Limb (tissue), 2 donors: Measurements from ENCODE around the gene SLC5A2.
A peak's percentile ranks its signal among the peaks of the same experiment; 100 is the strongest.
"Not testable (repeated sequence)": the region's sequence is repeated elsewhere in the genome, so short reads cannot be mapped to it uniquely, and the experiment has no call there.

Experiments used
- DNase-seq, 2 donors: peaks; one replicate each; pipeline ENCODE4 v3.0.0-alpha.2; 2016; ENCODE audit errors: extremely low spot score in 2 of 2

Gene SLC5A2

DNA sequence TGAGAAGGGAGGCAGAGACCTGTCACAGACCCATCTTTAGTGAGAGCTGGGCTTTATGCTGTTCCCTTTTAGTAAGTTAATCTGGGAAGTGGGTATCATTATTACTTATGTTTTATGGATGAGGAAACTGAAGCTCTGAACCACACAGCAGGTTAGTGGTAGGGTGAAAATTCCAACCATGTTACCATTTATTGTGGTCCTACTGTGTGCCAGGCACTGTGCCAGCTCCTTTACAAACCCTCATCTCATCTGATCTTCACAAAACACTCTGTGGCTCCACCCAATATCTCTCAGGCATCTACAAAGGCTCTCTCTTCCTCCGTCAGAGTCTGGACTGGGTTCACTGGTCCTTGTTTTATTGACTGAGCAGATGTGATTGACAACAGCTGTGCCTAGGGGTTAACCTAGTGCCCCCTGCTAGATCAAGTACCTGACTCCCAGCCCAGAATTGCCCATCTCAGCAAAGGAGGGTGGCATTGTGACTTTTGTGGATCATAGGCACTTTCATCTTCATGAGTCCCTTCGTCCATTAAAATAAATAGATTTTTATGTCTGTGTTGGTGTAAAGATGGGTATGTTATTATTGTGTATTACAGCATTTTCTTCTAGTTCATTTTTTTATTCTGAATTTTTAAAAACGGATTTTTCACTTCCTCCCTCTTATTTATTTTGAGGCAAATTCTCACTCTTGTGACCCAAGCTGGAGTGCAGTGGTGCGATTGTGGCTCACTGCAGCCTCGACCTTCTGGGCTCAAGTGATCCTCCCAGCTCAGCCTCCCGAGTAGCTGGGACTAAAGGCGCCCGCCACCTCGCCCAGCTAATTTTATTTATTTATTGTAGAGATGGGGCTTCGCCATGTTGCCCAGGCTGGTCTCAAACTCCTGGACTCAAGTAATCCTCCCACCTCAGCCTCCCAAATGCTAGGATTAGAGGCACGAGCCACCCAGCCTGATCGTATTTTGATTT, 7.9 kb upstream of the SLC5A2 start:
- DNase-seq, result no peak

DNA sequence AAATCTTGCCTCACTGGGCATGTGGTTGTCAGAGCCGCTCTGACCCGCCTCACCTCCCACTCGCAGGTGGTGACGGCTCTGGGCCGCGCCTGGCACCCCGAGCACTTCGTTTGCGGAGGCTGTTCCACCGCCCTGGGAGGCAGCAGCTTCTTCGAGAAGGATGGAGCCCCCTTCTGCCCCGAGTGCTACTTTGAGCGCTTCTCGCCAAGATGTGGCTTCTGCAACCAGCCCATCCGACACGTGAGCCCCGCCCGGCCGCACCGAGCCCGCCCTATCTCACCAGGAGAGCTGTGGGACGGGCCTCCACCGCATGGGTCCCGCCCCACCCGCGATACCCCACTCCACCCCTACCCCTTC, 7.0 kb upstream of the SLC5A2 start:
- no peak for DNase-seq

DNA sequence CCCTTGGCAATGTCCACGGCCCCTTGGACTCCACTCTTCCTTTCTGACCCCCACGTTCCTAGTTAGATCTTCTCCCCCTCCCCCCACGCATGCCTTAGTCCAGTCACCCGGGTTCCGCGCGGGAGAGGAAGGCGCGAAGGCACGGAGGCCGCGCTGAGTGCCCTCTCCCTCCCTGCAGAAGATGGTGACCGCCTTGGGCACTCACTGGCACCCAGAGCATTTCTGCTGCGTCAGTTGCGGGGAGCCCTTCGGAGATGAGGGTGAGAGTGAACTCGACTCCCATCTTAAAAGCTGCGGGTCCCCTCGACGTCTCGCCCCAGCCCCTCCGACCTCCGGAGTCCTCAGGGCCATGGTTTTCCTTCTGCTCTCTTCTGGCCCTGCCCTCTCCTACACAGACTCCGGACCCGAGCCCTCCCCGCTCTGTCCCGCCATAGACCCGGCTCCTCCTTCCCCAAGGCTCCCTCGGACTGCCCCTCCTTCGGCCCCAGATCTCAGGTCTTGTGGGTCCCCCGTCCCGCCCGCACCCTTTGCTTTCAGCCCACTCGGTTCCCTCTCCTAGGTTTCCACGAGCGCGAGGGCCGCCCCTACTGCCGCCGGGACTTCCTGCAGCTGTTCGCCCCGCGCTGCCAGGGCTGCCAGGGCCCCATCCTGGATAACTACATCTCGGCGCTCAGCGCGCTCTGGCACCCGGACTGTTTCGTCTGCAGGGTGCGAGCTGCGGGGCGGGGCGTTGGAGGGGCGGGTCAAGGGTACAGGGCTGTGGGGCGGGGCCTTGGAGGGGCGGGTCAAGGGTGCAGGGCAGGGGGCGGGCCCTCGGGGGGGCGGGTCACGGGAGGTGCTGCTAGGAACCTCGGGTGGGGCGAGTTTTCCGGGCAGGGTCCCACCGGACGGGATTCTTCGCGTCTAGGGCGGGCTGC, 6.4 kb upstream of the SLC5A2 start:
- DNase-seq, result peak; percentile 45 to 76

DNA sequence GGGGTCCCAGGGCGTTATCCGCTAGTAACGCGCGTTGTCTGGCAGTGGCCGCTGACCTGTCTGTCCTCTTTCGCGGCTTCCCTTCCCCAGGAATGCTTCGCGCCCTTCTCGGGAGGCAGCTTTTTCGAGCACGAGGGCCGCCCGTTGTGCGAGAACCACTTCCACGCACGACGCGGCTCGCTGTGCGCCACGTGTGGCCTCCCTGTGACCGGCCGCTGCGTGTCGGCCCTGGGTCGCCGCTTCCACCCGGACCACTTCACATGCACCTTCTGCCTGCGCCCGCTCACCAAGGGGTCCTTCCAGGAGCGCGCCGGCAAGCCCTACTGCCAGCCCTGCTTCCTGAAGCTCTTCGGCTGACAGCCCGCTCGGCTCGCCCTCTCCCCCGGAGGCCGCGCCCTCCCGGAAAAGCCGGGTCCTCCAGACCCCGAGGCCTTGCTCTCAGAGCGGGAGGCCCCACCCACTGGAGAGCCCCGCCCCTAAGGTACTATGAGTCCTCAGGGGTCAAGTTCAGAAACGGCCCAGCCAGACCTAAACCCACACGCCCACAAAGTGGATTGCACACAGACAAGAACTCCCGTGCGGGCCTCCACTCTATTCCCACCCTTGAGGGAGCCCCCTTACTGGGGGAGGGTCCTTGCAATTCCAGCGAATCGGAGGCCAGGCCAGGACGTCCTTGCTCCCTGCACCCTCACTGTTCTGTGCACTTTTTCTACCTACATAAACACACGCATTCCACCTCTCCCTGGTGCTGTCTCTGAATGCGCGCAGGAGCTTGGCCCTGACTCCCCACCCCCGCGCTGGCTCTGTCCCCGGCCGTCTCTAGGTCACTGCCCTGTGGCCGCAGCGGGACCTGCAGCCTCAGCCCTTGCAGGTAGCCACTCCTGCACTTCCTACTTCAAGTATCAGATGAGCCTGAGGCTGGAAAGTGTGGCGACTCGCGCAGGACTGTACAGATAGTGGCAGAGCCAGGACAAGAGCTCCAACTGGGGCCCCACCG, 5.4 kb upstream of the SLC5A2 start:
- peak in 1 of 2 donors; percentile 63 for DNase-seq

DNA sequence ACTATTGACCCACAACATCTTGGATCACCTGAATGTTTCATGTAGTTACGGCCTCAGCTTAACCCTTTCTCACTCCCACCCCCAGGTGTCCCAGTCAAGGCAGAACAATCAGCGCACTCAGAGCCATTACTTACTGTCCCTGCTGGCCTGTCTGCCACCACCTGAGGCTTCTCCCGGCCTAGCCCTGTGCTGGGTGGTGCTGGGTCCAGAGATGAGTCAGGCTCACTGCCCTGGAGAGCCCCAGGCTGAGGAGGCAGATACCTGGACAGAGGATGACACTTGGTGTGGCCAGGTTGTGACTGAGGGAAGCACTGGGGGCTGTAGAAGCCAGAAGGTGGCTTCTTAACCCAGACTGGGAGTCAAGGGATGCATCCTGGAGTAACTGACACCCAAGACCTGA, 4.0 kb upstream of the SLC5A2 start:
- no peak for DNase-seq

DNA sequence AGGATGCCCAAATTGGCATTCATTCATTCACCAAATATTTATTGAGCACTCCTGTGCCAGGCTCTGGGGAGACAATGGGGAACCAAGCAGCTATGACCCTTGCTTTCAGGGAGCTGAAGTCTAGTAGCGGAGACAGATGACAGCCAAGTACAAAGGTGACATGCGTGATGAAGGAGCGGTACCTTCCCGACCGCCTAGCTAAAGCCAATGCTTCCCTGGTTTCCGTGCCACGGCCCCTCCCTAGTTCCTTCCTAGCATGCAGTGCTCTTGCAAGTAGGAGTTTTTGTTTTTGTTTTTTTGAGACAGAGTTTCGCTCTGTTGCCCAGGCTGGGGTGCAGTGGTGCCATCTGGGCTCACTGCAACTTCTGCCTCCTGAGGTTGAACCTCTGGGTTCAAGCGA, 3.2 kb upstream of the SLC5A2 start:
- DNase-seq, result no peak

DNA sequence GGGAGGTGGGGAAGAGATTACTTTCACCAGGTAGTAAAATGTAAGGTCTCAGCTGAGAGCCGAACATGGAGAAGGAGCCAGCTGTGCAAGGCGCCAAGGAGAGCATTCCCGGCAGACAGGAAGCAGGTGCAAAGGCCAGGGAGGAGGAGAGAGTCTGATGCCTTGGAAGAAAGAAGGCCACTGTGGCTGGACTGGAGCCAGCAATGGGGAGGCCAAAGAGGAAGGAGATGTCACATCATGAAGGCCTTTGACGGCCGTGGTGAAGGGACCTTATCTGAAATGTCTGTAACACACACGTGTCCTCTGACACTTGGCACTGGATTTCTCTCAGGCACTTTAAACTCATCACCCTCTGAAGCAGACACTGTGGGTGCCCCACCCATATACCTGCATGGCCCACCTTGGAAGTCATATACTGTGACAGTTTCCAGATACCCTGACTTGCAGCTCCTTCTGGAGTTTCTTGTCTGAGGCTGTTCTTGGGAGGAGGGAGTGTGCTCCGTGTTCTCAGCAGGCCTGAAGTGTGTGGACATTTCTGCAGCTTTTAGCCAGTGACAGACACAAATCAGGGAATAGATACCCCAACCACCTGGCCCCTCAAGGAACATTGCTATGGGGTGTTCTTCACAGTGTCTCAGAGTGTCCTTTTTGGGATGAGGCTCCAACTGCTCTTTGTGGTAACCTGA, 1.9 kb upstream of the SLC5A2 start:
- DNase-seq, result no peak

DNA sequence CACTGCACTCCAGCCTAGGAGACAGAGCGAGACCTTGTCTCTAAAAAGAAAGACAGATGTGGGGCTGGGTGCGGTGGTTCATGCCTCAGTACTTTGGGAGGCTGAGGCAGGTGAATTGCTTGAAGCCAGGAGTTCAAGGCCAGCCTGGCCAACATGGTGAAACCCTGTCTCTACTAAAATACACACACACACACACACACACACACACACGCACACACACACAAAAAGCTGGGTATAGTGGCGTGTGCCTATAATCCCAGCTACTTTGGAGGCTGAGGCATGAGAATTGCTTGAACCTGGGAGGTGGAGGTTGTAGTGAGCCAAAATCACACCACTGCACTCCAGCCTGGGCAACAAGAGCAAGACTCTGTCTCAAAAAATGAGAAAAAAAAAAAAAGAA, 1.1 kb downstream of the SLC5A2 start:
- DNase-seq, result not testable (repeated sequence)

DNA sequence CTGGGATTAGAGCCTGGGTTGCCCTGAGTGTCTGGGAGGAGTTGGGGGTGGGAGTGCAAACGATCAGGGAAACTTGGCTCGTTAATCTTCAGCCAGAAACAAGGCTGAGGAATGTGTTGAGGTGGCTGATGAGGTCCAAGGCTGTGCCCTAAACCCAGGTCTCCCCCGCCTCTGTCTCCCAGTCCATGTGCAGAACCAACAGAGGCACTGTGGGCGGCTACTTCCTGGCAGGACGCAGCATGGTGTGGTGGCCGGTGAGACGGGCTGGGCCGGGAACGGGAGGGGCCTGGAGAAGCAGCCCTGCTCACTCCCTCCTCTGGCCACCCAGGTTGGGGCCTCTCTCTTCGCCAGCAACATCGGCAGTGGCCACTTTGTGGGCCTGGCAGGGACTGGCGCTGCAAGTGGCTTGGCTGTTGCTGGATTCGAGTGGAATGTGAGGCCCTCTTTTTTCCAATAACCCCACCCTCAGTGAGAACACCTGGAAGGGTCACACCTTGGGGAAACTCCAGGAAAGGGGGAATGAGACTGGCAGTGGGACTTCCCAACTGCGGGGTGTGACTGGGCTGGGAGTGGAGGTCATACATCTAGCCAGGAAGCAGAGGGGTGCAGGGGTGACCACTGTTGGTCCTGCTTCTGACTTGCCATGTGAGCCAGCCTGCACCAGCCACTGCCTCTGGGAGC, 1.7 kb downstream of the SLC5A2 start:
- DNase-seq, result no peak

DNA sequence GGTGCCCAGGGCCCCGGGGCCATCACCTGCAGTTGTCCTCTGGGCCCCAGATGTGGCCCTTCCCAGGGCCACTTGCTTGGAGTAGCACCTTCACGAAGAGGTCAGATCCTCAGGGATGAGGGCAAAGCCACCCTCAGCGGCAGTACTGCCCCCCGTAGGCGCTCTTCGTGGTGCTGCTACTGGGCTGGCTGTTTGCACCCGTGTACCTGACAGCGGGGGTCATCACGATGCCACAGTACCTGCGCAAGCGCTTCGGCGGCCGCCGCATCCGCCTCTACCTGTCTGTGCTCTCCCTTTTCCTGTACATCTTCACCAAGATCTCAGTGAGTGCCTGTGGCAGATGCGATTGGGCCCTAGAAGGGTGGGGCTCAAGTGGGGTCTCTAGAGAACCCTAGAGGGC, 2.6 kb downstream of the SLC5A2 start:
- DNase-seq, result no peak

DNA sequence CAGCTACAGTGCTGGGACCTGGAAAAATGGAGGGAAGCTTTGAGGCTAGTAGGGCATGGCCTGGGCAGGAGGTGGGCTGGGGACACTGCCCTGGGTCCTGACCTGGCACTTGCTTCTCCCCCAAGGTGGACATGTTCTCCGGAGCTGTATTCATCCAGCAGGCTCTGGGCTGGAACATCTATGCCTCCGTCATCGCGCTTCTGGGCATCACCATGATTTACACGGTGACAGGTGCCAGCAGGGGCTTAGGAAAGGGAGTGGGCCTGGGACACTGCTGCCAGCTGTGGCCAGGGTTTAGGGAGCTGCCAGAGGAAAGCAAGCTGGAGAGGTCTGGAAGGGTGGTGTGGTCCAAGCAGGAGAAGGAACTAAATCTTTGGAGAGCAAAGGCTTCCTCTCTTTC, 3.1 kb downstream of the SLC5A2 start:
- DNase-seq, result peak in 1 of 2 donors; percentile 51

DNA sequence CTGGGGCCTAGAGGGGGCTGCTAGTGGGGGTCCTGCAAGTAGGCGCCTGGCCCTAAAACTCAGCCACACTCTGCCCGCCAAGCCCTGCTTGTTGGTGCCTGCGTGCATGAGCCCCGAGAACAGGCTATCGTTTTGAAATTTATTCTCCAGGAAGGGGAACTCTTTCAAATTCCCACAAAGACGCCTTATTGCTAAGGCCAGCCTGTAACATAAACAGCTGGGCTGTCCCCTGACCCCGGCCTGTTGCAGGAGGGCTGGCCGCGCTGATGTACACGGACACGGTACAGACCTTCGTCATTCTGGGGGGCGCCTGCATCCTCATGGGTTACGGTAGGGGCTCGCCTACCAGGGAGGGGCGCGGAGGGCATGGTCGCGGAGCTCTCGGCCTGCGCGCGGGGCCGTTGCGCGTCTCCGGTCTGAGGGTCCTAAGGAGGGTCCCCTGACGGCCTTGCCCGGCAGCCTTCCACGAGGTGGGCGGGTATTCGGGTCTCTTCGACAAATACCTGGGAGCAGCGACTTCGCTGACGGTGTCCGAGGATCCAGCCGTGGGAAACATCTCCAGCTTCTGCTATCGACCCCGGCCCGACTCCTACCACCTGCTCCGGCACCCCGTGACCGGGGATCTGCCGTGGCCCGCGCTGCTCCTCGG, 4.3 kb downstream of the SLC5A2 start:
- no peak for DNase-seq

DNA sequence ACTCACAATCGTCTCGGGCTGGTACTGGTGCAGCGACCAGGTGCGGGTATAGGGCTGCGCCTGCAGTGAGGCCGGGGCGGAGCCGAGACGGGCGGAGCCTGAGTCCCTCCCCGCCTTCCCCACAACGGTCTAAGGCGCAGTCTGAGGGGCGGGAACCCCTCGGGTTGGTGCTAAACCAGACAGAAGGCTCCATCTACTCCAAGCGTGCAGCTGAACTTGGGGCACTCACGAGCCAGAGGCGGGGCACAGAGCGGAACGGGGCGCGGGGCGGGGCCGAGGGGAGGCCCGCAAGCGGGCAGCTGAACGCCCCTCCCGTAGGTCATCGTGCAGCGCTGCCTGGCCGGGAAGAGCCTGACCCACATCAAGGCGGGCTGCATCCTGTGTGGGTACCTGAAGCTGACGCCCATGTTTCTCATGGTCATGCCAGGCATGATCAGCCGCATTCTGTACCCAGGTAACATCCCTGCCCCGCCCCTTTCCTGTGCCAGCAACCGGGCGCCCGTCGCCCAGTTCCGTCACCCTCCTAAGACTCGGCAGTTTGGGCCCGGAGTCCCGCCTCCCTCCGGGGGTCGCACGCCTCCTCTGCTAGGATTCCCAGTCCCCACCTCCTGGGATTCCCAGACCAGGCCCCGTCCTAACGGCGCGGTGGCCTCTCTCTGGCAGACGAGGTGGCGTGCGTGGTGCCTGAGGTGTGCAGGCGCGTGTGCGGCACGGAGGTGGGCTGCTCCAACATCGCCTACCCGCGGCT, 5.0 kb downstream of the SLC5A2 start:
- DNase-seq, result peak in 1 of 2 donors; percentile 70

DNA sequence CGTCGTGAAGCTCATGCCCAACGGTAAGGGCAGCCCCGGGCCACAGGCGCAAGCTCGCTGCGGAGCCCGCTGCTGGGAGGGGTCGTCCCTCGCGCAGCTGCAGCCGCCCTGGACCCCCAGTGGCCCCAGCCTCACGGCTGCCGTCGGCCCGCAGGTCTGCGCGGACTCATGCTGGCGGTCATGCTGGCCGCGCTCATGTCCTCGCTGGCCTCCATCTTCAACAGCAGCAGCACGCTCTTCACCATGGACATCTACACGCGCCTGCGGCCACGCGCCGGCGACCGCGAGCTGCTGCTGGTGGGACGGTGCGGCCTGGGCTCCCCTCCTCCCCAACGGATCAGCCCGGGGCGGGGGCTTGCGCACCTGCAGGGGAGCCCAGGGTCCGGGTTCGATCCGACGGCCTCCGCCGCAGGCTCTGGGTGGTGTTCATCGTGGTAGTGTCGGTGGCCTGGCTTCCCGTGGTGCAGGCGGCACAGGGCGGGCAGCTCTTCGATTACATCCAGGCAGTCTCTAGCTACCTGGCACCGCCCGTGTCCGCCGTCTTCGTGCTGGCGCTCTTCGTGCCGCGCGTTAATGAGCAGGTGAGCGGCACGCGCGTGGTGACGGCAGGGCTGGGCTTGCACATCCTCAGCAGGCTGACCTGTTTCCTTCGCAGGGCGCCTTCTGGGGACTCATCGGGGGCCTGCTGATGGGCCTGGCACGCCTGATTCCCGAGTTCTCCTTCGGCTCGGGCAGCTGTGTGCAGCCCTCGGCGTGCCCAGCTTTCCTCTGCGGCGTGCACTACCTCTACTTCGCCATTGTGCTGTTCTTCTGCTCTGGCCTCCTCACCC, 5.8 kb downstream of the SLC5A2 start:
- DNase-seq, result no peak

DNA sequence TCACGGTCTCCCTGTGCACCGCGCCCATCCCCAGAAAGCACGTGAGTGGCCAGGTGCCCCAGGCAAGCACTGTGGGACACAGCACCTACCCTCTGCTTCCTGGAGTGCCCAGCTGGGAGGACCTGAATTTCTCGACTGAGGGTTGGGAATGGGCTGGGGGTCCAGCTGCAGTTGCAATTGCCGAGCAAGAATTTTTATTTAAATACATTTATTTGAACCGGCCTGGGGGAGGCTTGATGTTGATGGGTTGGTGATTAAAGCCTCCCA, 6.3 kb downstream of the SLC5A2 start:
- no peak for DNase-seq

DNA sequence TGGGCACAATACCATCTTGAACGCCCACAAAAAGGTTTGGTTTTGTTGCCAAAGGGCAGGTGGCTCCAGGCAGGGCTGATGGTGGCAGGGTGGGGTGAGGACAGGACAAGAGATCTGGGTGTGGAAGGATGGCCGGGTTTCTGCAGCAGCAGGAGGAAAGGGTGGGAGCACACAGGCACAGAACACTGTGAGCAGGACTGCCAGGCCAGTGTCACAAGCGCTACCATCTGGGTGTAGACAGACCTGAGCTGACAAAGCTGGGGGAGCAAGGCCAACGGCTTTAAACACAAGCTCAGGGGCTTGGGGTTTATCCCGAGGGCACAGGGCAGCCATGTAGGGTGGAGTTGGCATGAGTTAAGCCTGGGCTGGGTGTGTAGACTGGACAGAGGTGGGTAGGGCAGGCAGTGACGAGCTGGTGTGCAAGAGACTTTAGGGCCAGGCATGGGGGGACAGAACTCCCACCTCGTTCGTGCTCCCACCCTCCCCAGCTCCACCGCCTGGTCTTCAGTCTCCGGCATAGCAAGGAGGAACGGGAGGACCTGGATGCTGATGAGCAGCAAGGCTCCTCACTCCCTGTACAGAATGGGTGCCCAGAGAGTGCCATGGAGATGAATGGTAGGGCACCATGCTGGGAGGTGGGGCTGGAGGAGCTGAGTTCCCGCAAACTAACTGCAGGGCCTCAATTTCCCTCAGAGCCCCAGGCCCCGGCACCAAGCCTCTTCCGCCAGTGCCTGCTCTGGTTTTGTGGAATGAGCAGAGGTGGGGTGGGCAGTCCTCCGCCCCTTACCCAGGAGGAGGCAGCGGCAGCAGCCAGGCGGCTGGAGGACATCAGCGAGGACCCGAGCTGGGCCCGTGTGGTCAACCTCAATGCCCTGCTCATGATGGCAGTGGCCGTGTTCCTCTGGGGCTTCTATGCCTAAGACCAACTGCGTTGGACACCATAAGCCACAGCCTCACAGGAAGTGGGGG, 7.0 kb downstream of the SLC5A2 start:
- DNase-seq, result no peak
